OCI-LY3 (cell line): ENCODE results near the gene NOL11.

Experiments used
- CTCF ChIP-seq: fragments of 200-600, 300-600 bp; sonication (generic); IDR thresholded peaks from 2 replicates; pipeline ENCODE4 v1.5.1; 2014; ENCODE audit warnings: antibody characterized with exemption, low read length, low read depth
- EZH2phosphoT487 ChIP-seq: fragments of 200-600 bp; shearing (Covaris generic); IDR thresholded peaks from 2 replicates; pipeline ENCODE4 v1.6.1; 2018; ENCODE audit warnings: antibody characterized with exemption, mixed run types, low read depth

DNA sequence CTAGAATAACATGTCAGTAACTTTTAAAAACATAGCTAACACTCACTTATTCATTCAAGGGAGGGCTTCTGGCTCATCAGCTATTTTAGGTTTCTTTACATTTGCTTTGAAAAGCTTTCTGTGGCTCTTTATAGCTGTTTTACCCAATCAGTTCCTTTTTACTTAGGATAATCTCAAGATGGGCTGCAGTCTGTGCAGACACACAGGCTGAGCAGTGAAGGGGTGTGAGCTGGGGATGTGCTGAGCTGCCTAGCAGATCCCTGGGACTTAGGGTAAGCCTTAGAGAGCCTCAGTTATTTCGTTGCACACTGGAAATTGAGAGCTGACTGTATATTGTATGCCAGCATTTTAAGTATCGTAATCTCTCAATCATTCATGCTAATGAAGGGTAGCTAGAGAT lies 30.2 kb upstream of the NOL11 start:
- TF ChIP-seq CTCF, result no peak
- no peak for TF ChIP-seq EZH2phosphoT487
